ENCODE results near the gene MORN5.
A peak's percentile ranks its signal among the peaks of the same experiment; 100 is the strongest.

Gene MORN5

DNA sequence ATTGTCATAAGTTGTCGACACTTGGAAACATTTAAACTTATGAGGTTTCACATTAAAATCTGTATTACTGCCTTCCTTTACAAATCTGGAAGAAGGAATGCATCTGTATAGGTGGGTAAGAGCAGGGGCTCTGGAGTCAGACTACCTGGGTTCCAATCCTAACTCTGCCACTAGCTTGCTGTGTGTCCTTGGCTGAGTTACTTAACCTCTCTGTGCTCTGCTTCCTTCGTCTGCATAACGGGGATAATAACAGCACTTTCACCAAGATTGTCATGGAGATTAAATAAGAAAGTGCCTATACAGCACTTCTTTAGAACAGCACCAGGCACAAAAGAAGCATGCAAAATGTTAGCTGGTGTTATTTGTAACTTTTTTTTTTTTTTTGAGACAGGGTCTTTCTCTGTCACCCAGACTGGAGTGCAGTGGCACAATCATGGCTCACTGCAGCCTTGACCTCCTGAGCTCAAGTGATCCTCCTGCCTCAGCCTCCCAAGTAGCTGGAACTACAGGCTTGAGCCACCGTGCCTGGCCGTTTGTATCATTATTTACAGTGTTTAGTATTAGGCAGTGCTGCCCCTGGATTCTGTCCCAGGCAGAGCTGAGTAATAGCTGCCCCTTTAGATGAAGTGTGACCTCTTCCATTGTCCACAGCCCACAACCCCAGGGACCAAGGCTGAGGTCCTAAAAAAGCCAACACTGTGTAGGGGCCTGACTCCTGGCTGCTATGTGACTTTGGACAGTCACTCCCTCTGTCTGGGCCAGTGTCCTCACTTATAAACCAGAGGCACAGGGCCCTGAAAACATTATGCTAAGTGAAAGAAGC lies 41.2 kb upstream of the MORN5 start:
- FAIRE-seq, result no peak

DNA sequence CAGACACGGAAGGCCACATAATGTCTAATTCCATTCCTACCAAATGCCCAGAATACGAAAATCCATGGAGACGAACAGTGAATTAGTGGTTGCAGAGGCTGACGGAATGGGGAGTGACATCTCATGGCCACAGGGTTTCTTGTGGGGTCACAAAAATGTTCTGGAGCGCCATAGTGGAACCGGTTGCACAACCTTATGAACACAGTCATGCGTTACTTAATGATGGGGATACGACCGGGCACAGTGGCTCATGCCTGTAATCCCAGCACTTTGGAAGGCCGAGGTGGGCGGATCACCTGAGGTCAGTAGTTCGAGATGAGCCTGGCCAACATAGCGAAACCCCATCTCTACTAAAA lies 40.6 kb upstream of the MORN5 start:
- no peak for DNase-seq (ENCODE audit: insufficient read length)
- FAIRE-seq, result no peak
- TF ChIP-seq POLR2AphosphoS5 (IDR thresholded peaks at IDR 0.05; ENCODE audit: low read depth, low read length) (no peak), TAF1 (IDR thresholded peaks at IDR 0.05; ENCODE audit: borderline replicate concordance, low read depth, low read length) (no peak), POLR2A (IDR thresholded peaks at IDR 0.05; ENCODE audit: low read depth, low read length) (no peak)

More for the DNA sequence above, 41.2 kb upstream of the MORN5 start:
- no peak for TF ChIP-seq TAF1 (IDR thresholded peaks at IDR 0.05; ENCODE audit: borderline replicate concordance, low read depth, low read length)
- TF ChIP-seq POLR2AphosphoS5 (IDR thresholded peaks at IDR 0.05; ENCODE audit: low read depth, low read length), result no peak
- no peak for TF ChIP-seq POLR2A (IDR thresholded peaks at IDR 0.05; ENCODE audit: low read depth, low read length)
- no peak for DNase-seq (ENCODE audit: insufficient read length)

GRCh38 chr9:122119721-122120120 lies 40.0 kb upstream of the MORN5 start:
- DNase-seq (ENCODE audit: insufficient read length), result no peak
- no peak for FAIRE-seq
- no peak for TF ChIP-seq TAF1 (IDR thresholded peaks at IDR 0.05; ENCODE audit: borderline replicate concordance, low read depth, low read length)
- TF ChIP-seq POLR2AphosphoS5 (IDR thresholded peaks at IDR 0.05; ENCODE audit: low read depth, low read length), result no peak
- no peak for TF ChIP-seq POLR2A (IDR thresholded peaks at IDR 0.05; ENCODE audit: low read depth, low read length)

DNA sequence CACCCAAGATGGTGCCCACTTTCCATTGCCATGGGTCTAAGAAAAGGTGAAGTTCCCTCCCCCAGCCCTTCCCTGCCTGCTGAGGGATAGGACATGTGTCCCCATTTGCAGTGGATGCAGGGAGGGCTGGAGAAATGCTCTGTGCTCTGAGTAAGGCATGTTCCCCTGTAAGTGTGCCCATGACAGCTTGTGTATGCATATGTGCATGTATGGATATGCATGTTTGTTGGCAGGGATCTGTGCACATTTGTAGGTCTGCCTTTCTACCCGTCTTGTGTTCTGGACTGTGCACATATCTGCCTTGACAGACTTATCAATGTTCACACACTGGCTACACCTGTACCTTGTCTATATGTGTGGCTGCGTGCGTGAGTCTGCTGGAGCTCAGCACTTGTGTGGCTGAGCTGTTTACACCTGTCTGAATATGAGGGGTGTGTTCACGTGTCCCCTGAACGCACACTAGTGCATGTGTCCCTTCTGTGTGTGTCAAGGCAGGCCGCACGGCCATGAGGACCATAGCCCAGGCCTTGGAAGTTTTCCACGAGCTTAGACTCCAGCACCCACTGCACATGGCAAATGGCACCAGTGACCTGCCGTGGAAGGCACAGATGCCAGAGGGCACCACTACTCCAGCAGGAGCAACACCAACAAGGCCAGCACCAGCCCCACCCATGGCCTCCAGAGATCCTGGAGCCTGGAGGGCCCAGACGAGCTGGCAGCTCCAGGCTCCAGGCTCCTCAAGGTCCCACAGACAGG lies 39.2 kb upstream of the MORN5 start:
- TF ChIP-seq POLR2A (IDR thresholded peaks at IDR 0.05; ENCODE audit: low read depth, low read length), result no peak
- TF ChIP-seq TAF1 (IDR thresholded peaks at IDR 0.05; ENCODE audit: borderline replicate concordance, low read depth, low read length), result no peak
- DNase-seq (ENCODE audit: insufficient read length) (no peak), FAIRE-seq (no peak)

- DNase-seq (ENCODE audit: insufficient read length), result no peak
- no peak for FAIRE-seq
- TF ChIP-seq POLR2A (IDR thresholded peaks at IDR 0.05; ENCODE audit: low read depth, low read length), result no peak
- no peak for TF ChIP-seq TAF1 (IDR thresholded peaks at IDR 0.05; ENCODE audit: borderline replicate concordance, low read depth, low read length)
- TF ChIP-seq POLR2AphosphoS5 (IDR thresholded peaks at IDR 0.05; ENCODE audit: low read depth, low read length), result no peak
Measured at GRCh38 chr9:122121391-122121790, 38.3 kb upstream of the MORN5 start.

DNA sequence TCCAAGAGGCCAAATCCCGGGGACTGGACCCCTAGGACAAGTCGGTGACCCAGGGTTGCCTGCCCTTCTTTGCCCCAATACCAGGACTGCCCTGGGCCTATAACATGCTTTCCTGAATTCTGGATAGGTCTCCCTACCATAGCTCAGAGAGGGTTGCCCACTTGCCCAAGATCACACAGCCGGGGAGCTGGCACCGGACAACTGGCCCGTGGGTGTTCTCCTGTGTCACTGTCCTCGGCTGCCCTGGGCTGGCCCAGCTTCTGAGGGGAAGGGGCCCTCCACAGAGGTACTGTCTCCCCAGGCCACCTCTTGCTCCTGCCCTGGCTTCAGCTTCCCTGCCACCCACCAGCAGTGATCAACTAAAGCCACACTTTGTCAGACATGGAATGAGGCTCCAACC lies 37.8 kb upstream of the MORN5 start:
- no peak for FAIRE-seq
- TF ChIP-seq TAF1 (IDR thresholded peaks at IDR 0.05; ENCODE audit: borderline replicate concordance, low read depth, low read length), result no peak
- TF ChIP-seq POLR2AphosphoS5 (IDR thresholded peaks at IDR 0.05; ENCODE audit: low read depth, low read length), result no peak
- no peak for TF ChIP-seq POLR2A (IDR thresholded peaks at IDR 0.05; ENCODE audit: low read depth, low read length)
- DNase-seq (ENCODE audit: insufficient read length), result no peak

DNA sequence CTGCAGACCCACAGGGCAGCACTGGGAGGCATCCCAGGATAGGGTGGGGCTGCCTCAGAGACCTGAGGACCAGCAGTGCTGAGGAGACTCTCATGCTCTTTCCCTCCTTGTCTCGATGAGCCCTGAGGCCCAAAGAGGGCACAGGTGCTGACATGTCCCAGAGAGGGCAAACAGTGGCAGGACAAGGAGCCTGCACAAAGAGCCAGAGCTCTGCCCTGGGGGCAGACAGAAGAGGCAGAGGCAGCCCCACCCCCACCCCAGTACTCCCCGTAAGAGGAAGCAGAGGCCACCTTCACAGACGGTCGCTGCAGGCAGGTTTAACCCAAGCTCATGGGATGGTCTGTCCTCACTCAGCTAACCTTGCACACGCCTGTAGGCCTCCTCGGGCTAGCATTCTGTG lies 37.2 kb upstream of the MORN5 start:
- TF ChIP-seq TAF1 (IDR thresholded peaks at IDR 0.05; ENCODE audit: borderline replicate concordance, low read depth, low read length) (no peak), POLR2A (IDR thresholded peaks at IDR 0.05; ENCODE audit: low read depth, low read length) (no peak), POLR2AphosphoS5 (IDR thresholded peaks at IDR 0.05; ENCODE audit: low read depth, low read length) (no peak)
- DNase-seq (ENCODE audit: insufficient read length) (no peak), FAIRE-seq (no peak)

GRCh38 chr9:122122903-122123632 lies 36.6 kb upstream of the MORN5 start:
- FAIRE-seq (peak; percentile 66), DNase-seq (ENCODE audit: insufficient read length) (peak; percentile 71)
- no peak for TF ChIP-seq TAF1 (IDR thresholded peaks at IDR 0.05; ENCODE audit: borderline replicate concordance, low read depth, low read length)
- no peak for TF ChIP-seq POLR2AphosphoS5 (IDR thresholded peaks at IDR 0.05; ENCODE audit: low read depth, low read length)
- no peak for TF ChIP-seq POLR2A (IDR thresholded peaks at IDR 0.05; ENCODE audit: low read depth, low read length)

DNA sequence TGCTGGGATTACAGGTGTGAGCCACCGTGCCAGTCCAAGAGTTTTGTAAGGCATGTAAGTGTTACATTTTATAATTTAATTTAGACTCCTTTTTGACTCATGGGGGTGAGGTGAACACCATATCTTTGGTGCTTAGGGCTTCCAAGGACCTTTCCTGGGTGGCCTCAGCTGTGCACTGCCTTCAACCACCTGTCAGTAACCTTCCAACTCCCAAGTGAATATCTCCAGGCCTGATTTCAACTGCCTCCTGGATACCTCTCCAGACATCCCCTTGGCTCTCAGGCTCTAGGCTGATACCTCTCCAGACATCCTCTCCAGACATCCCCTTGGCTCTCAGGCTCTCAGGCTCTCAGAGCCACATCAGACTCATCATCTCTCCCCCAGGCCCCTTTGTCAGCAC lies 35.7 kb upstream of the MORN5 start:
- FAIRE-seq, result no peak
- TF ChIP-seq POLR2AphosphoS5 (IDR thresholded peaks at IDR 0.05; ENCODE audit: low read depth, low read length) (no peak), TAF1 (IDR thresholded peaks at IDR 0.05; ENCODE audit: borderline replicate concordance, low read depth, low read length) (no peak), POLR2A (IDR thresholded peaks at IDR 0.05; ENCODE audit: low read depth, low read length) (no peak)
- DNase-seq (ENCODE audit: insufficient read length), result no peak

GRCh38 chr9:122124528-122124927 lies 35.2 kb upstream of the MORN5 start:
- TF ChIP-seq TAF1 (IDR thresholded peaks at IDR 0.05; ENCODE audit: borderline replicate concordance, low read depth, low read length), result no peak
- TF ChIP-seq POLR2AphosphoS5 (IDR thresholded peaks at IDR 0.05; ENCODE audit: low read depth, low read length), result no peak
- TF ChIP-seq POLR2A (IDR thresholded peaks at IDR 0.05; ENCODE audit: low read depth, low read length), result no peak
- FAIRE-seq, result no peak
- DNase-seq (ENCODE audit: insufficient read length), result no peak

- TF ChIP-seq TAF1 (IDR thresholded peaks at IDR 0.05; ENCODE audit: borderline replicate concordance, low read depth, low read length), result no peak
- no peak for TF ChIP-seq POLR2AphosphoS5 (IDR thresholded peaks at IDR 0.05; ENCODE audit: low read depth, low read length)
- TF ChIP-seq POLR2A (IDR thresholded peaks at IDR 0.05; ENCODE audit: low read depth, low read length), result no peak
- FAIRE-seq, result peak; percentile 96
- DNase-seq (ENCODE audit: insufficient read length), result peak; percentile 83
Measured at GRCh38 chr9:122125158-122125508, 34.6 kb upstream of the MORN5 start.
